GM21717 (cell line): ENCODE results near the gene OBI1.

ENCODE experiments used
- ATAC-seq: cut with Tn5 transposase; IDR thresholded peaks from one replicate; pipeline ENCODE4 v1.9.1; 2021; ENCODE audit warnings: mild to moderate bottlenecking, moderate library complexity; ENCODE audit not compliant: unreplicated experiment

OBI1 gene

DNA sequence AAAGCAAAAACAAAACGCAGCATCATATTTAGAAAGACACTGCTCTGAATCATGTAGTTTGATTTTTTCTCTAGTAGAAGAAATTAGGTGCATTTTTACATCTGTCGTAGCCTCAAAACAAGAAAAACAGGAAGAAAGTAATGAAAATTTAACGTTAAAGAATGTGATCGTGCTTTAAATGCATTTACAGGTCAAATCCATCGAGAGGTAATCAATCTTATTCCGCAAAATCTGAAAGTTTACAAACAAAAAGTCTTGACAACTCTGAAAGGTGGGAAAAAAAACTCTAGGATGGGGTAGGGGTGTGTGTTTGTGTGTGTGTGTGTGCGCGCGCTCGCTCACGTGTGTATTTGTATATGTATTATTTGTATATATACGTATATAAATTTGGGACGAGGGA is 65.8 kb downstream of the OBI1 start:
- no peak for ATAC-seq

GRCh38 chr13:78592584-78592983 is 66.4 kb downstream of the OBI1 start:
- ATAC-seq = no peak

DNA sequence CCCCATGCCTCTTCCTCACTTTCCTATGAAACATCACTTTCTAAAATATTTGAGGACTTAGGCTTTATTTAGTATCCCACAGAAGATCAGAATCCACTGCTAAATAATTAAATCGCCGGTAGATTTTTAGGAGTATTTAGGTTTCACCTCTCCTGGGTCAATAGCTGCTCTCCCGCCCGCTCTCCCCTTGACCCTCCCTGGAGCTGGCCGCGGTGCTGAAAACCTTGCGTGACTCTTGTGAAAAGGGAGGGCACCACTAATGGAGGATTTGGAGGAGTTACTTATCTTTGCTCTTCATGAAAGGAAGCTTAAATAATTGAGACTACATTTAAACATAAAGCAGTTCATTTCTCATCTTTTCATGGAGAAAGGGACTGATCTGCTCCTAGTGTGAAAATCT is 69.7 kb downstream of the OBI1 start:
- no peak for ATAC-seq

- ATAC-seq = no peak
These were observed 71.6 kb downstream of the OBI1 start for GRCh38 chr13:78587395-78587794.

GRCh38 chr13:78586706-78587105 is 72.2 kb downstream of the OBI1 start:
- no peak for ATAC-seq

DNA sequence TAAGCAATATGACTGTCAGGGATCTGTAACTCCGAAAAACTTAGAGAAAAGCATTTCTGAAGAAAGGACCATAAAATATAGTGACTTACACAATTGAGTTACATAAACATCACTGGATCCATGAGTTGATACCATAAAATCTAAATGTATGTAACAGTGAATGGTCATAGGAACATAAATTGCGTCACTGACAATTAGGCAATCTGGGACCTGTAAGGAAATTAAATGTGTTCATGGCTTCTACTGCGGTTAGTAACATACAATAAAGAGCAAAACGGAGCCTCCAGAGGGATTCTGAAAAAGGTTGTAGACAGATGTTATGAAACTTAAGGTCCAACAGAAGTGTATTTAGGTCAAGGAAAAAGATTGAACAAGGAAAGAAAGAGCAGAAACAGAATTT is 82.7 kb downstream of the OBI1 start:
- no peak for ATAC-seq

- no peak for ATAC-seq
These were observed 86.5 kb downstream of the OBI1 start for GRCh38 chr13:78572459-78572858.

GRCh38 chr13:78569029-78569428 is 89.9 kb downstream of the OBI1 start:
- ATAC-seq = no peak

DNA sequence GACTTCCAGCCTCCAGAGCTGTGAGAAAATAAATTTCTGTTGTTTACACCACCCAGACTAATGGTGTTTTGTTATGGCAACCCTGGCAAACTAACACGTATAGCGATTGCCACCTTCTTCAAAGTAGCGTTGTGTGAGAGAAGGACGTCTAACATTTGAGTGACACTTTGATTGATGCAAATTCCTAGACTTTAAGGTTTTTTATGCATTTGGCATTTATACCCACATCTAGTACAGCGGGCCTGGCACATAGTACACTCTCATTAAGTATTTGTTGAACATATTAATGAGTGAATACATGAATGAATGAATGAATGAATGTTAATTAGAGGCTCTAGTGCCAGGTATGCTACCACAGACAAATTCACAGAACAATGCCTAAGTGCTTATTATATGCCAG is 92.3 kb downstream of the OBI1 start:
- no peak for ATAC-seq
